HepG2 (cell line): ENCODE results near the gene MBL2. TPM values are rescaled to one million over a fixed set of nuclear protein-coding genes. Genes with fewer than 3 reads are reported as not detected.

Source experiments
- ATAC-seq: fragments of 200-7000 bp; cut with Tn5 transposase; 3 replicates; pipeline ENCODE4 v1.9.1; 2020; ENCODE audit warnings: mild to moderate bottlenecking, moderate library complexity
- BruUV-seq: library from RNA; stranded (reverse); fragments of 400-500 nt; replicated peaks from 2 replicates; lab custom pipeline; 2021; lab: Mats Ljungman, UMichigan
- CTCF ChIA-PET: fragments of 300-600 bp; formaldehyde crosslinking; extraction: SDS; loops from one replicate; lab custom pipeline; 2021; ENCODE audit warnings: low total read pairs, inconsistent platforms, low intra/inter-chr PET ratio; lab: Yijun Ruan, JAX
- POLR2A ChIA-PET: fragments of 350-600 bp; sonication (Branson Sonifier 250); formaldehyde crosslinking; loops from one replicate; lab custom pipeline; 2020; ENCODE audit warnings: antibody characterized with exemption, inconsistent platforms; lab: Yijun Ruan, JAX
- DNase-seq: peaks from one replicate; pipeline ENCODE4 v3.0.0-alpha.2; 2015; ENCODE audit warnings: low spot score
- FAIRE-seq: peaks from 3 replicates; lab custom pipeline; 2011; peaks lifted over from hg19 to GRCh38; lab: Jason Lieb, UNC
- H2AFZ ChIP-seq: one replicate; pipeline ENCODE4 v1.6.1; 2011; ENCODE audit warnings: low read length, inconsistent platforms
- H3K27ac ChIP-seq: fragments of 300-600 bp; 3 replicates; pipeline ENCODE4 v1.8.0; 2011; ENCODE audit warnings: mixed run types, mild to moderate bottlenecking, mixed read lengths, low read length, inconsistent platforms; ENCODE audit not compliant: insufficient read depth; ENCODE audit errors: extremely low read length
- H3K27me3 ChIP-seq, 2 experiments: fragments of 200-600 bp in 1 of 2; 2 replicates in 1 of 2; 3 replicates in 1 of 2; pipeline versions ENCODE4 v1.6.0 to v1.8.0; 2011; ENCODE audit warnings: low read length in 2 of 2, mild to moderate bottlenecking in 2 of 2, moderate library complexity in 2 of 2, inconsistent platforms in 1 of 2; ENCODE audit not compliant: insufficient read depth in 2 of 2, control insufficient read depth in 1 of 2
- H3K36me3 ChIP-seq, 2 experiments: fragments of 200-600 bp in 1 of 2; replicated peaks in 1 of 2; 2 replicates in 1 of 2; 3 replicates in 1 of 2; pipeline versions ENCODE4 v1.5.1 to v1.8.0; 2011; ENCODE audit warnings: low read length in 2 of 2, inconsistent platforms in 1 of 2; ENCODE audit not compliant: insufficient read depth in 2 of 2, control insufficient read depth in 1 of 2
- H3K4me1 ChIP-seq: 2 replicates; pipeline ENCODE4 v1.5.1; 2012; ENCODE audit warnings: low read length, inconsistent platforms; ENCODE audit not compliant: insufficient read depth
- H3K4me2 ChIP-seq: 2 replicates; pipeline ENCODE4 v1.6.0; 2011; ENCODE audit warnings: low read depth, low read length, inconsistent platforms
- H3K4me3 ChIP-seq, 3 experiments: fragments of 200-600 bp in 1 of 3; sonication (generic), shearing (Covaris generic) in 1 of 3; replicated peaks in 1 of 3; 2 replicates each; pipeline ENCODE4 v1.5.1; 2011 to 2016; ENCODE audit warnings: low read length in 3 of 3, inconsistent platforms in 2 of 3, low read depth in 2 of 3, mild to moderate bottlenecking in 2 of 3, control low read depth in 1 of 3, mixed read lengths in 1 of 3; ENCODE audit not compliant: insufficient read depth in 1 of 3
- H3K79me2 ChIP-seq: one replicate; pipeline ENCODE4 v1.6.1; 2011; ENCODE audit warnings: low read length, inconsistent platforms; ENCODE audit not compliant: insufficient read depth
- H3K9ac ChIP-seq: 2 replicates; pipeline ENCODE4 v1.6.0; 2011; ENCODE audit warnings: mild to moderate bottlenecking, low read depth, low read length, inconsistent platforms; ENCODE audit not compliant: insufficient read depth
- H3K9me3 ChIP-seq: 2 replicates; pipeline ENCODE4 v1.5.1; 2012; ENCODE audit warnings: mild to moderate bottlenecking, low read length
- H4K20me1 ChIP-seq: 2 replicates; pipeline ENCODE4 v1.6.0; 2011; ENCODE audit warnings: inconsistent platforms, mild to moderate bottlenecking, low read length, moderate library complexity; ENCODE audit not compliant: insufficient read depth
- ARHGAP35 ChIP-seq: sonication (generic); formaldehyde crosslinking; IDR thresholded peaks from 2 replicates; pipeline ENCODE4 v1.9.0; 2022; ENCODE audit warnings: mild to moderate bottlenecking, inconsistent platforms, moderate library complexity, missing genetic modification reagents, borderline replicate concordance
- IRX3 ChIP-seq: sonication (generic); formaldehyde crosslinking; IDR thresholded peaks from 2 replicates; pipeline ENCODE4 v1.8.1; 2023; ENCODE audit warnings: mild to moderate bottlenecking, low read depth, missing genetic modification reagents, borderline replicate concordance
- THYN1 ChIP-seq: sonication (generic); formaldehyde crosslinking; IDR thresholded peaks from 2 replicates; pipeline ENCODE4 v1.8.1; 2023; ENCODE audit warnings: low read depth, mild to moderate bottlenecking, moderate library complexity, missing genetic modification reagents, borderline replicate concordance
- ZFP36 ChIP-seq: fragments of 150-350 bp; IDR thresholded peaks from 2 replicates; pipeline ENCODE4 v1.6.1; 2018; ENCODE audit warnings: borderline replicate concordance, low read length, low read depth; ENCODE audit not compliant: partially characterized antibody
- ZFP37 ChIP-seq: sonication (generic); formaldehyde crosslinking; IDR thresholded peaks from 2 replicates; pipeline ENCODE4 v1.4.0; 2020; ENCODE audit warnings: missing genetic modification reagents, borderline replicate concordance
- ZFP90 ChIP-seq: sonication (generic); formaldehyde crosslinking; IDR thresholded peaks from 2 replicates; pipeline ENCODE4 v1.8.0; 2022; ENCODE audit warnings: missing genetic modification reagents, mild to moderate bottlenecking, inconsistent platforms, borderline replicate concordance
- ZNF205 ChIP-seq: IDR thresholded peaks from 2 replicates; pipeline ENCODE4 v1.6.1; 2018; ENCODE audit warnings: missing biosample characterization, missing genetic modification reagents
- ZNF263 ChIP-seq: sonication (generic); formaldehyde crosslinking; IDR thresholded peaks from 2 replicates; pipeline ENCODE4 v1.4.0; 2020; ENCODE audit warnings: missing genetic modification reagents
- ZNF567 ChIP-seq: sonication (generic); formaldehyde crosslinking; IDR thresholded peaks from 2 replicates; pipeline ENCODE4 v1.8.1; 2023; ENCODE audit warnings: mild to moderate bottlenecking, missing genetic modification reagents, borderline replicate concordance
- ZSCAN25 ChIP-seq: sonication (generic); formaldehyde crosslinking; IDR thresholded peaks from 2 replicates; pipeline ENCODE4 v1.8.0; 2022; ENCODE audit warnings: mild to moderate bottlenecking, missing genetic modification reagents
- whole genome bisulfite sequencing: methylation state at CpG from one replicate; pipeline ENCODE4 v1.1.6; 2017; ENCODE audit warnings: low lambda C conversion rate; 5-methylcytosine and 5-hydroxymethylcytosine counted together
- in situ Hi-C: cut with HindIII; loops from 2 replicates; pipeline ENCODE4 v1.10.0; 2017; ENCODE audit warnings: low pct_unique_long_range_greater_than_20kb; ENCODE audit not compliant: extremely low pct_ligation_motif_present
- intact Hi-C: fragments of 100-400 bp; cut with micrococcal nuclease; formaldehyde crosslinking; loops from one replicate; pipeline ENCODE4 v1.10.0; 2022; ENCODE audit not compliant: unreplicated experiment
- polyA plus RNA-seq, 8 experiments: library from polyadenylated mRNA; depleted of rRNA in 3 of 8; stranded (reverse) in 7 of 8; unstranded in 1 of 8; fragments of >200 nt; fragmentation: Illumina TruSeq in 4 of 8; extraction: Trizol in 4 of 8; gene quantifications; 2 replicates each; pipeline versions ENCODE4 v1.2.1 to v1.2.3, GENCODE V29; 2011 to 2016; ENCODE audit warnings: low read depth in 4 of 8, missing spikeins in 1 of 8, mixed read lengths in 1 of 8; ENCODE audit not compliant: insufficient read depth in 1 of 8
- total RNA-seq, 5 experiments: library from RNA; depleted of rRNA; stranded (reverse); fragments of >200 nt; fragmentation: Illumina TruSeq; extraction: Trizol; gene quantifications; 2 replicates each; pipeline ENCODE4 v1.2.3, GENCODE V29; 2016; ENCODE audit warnings: low read depth in 1 of 5
- TF ChIP-seq, protein P1 (sequence below): IDR thresholded peaks from 2 replicates; pipeline ENCODE4 v1.6.1; 2016; ENCODE audit warnings: missing biosample characterization, missing genetic modification reagents, low read depth
- TF ChIP-seq, protein P2 (sequence below): sonication (generic); formaldehyde crosslinking; conservative IDR thresholded peaks from 2 replicates; pipeline ENCODE4 v1.4.0; 2020; ENCODE audit warnings: mild to moderate bottlenecking, missing genetic modification reagents, moderate library complexity
- TF ChIP-seq, protein P3 (sequence below): sonication (generic); formaldehyde crosslinking; IDR thresholded peaks from 2 replicates; pipeline ENCODE4 v1.4.0; 2020; ENCODE audit warnings: mild to moderate bottlenecking, missing genetic modification reagents
- TF ChIP-seq, protein P4 (sequence below): sonication (generic); formaldehyde crosslinking; IDR thresholded peaks from 2 replicates; pipeline ENCODE4 v1.9.0; 2021; ENCODE audit warnings: missing genetic modification reagents, mild to moderate bottlenecking, borderline replicate concordance

Gene MBL2
- total and polyA plus RNA-seq, 2 of the 13 experiments (the other 11 are each of a cell fraction or from before 2014, with no cell fraction given) = 9.6 to 16.2 TPM

DNA sequence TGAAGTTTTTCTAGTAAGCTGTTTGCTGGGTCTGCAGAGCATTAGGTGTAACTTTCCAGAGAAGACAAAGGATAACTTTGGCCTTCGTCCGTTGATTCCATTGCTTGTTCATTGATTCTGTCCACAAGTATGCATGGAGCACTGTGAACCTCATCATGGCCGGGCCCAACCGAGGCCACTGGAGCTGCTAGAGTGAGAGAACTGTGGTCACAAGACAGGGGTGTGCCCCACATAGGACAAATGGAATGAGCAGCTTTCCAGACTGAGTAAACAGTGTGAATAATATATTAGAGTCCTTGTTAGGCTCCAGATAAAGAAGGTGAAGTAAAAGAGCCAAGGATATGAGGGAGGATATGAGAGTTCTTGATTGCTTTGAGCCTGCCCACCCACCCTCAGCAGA, 24.9 kb downstream of the MBL2 start (continued):
- TF ChIP-seq, protein P1, sequence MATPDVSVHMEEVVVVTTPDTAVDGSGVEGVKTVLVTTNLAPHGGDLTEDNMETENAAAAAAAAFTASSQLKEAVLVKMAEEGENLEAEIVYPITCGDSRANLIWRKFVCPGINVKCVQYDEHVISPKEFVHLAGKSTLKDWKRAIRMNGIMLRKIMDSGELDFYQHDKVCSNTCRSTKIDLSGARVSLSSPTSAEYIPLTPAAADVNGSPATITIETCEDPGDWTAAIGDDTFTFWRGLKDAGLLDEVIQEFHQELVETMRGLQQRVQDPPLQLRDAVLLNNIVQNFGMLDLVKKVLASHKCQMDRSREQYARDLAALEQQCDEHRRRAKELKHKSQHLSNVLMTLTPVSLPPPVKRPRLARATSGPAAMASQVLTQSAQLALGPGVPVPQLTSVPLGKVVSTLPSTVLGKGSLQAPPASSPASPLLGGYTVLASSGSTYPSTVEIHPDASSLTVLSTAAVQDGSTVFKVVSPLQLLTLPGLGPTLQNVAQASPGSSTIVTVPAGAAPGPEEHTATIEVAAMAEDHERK (CRISPR knock-in tag) = no peak
- TF ChIP-seq, protein P2, sequence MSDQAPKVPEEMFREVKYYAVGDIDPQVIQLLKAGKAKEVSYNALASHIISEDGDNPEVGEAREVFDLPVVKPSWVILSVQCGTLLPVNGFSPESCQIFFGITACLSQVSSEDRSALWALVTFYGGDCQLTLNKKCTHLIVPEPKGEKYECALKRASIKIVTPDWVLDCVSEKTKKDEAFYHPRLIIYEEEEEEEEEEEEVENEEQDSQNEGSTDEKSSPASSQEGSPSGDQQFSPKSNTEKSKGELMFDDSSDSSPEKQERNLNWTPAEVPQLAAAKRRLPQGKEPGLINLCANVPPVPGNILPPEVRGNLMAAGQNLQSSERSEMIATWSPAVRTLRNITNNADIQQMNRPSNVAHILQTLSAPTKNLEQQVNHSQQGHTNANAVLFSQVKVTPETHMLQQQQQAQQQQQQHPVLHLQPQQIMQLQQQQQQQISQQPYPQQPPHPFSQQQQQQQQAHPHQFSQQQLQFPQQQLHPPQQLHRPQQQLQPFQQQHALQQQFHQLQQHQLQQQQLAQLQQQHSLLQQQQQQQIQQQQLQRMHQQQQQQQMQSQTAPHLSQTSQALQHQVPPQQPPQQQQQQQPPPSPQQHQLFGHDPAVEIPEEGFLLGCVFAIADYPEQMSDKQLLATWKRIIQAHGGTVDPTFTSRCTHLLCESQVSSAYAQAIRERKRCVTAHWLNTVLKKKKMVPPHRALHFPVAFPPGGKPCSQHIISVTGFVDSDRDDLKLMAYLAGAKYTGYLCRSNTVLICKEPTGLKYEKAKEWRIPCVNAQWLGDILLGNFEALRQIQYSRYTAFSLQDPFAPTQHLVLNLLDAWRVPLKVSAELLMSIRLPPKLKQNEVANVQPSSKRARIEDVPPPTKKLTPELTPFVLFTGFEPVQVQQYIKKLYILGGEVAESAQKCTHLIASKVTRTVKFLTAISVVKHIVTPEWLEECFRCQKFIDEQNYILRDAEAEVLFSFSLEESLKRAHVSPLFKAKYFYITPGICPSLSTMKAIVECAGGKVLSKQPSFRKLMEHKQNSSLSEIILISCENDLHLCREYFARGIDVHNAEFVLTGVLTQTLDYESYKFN (CRISPR knock-in tag) = peak; percentile 33; the same call in 1 of the 2 replicates
- TF ChIP-seq ZFP37 (CRISPR knock-in tag) = no peak

DNA sequence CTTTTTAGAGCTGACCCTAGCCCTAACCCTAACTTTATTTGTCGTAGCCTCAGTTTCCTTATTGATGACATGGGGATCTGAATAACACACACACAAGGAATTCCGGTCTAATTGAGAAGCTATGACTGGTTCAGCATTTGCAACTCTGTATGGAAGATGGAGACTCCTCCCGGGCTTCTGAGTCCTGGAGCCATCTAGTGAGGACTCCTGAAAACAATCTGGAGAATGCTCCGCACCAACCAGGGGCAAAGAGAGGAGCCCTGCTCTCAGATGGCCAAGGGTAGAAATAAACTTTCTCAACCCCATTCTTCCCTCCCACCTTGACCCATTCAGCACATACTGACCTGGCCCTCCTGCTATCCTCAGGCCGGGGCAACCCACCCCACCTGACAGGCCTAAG, 26.4 kb downstream of the MBL2 start:
- intact Hi-C loops = no loop called here
- H3K36me3 ChIP-seq = no peaks in the 10 kb centered on the region
- H3K4me2 ChIP-seq = no peak overlapping the region
- no peaks in the 10 kb centered on the region for H3K27me3 ChIP-seq
- CTCF ChIA-PET = interaction anchor here (1.8 kb wide), 1 partner anchor 34 kb away, joined by 6 read pairs; no protein-coding TSS in a partner anchor
- peaks cover 5% of the 10 kb centered on the region for H3K79me2 ChIP-seq
- POLR2A ChIA-PET = interaction anchor here (4.4 kb wide), 1 partner anchor 29 kb away, joined by 29 read pairs; no protein-coding TSS in a partner anchor
- H3K9me3 ChIP-seq = no peaks in the 10 kb centered on the region
- H3K4me3 ChIP-seq = no peak overlapping the region
- in situ Hi-C loops = no loop called here
- H4K20me1 ChIP-seq = no peaks in the 10 kb centered on the region
- H2AFZ ChIP-seq = no peak overlapping the region
- no peak overlapping the region for H3K27ac ChIP-seq
- DNase-seq (no peak), ATAC-seq (peak; percentile 58; the same call in 2 of the 3 replicates), FAIRE-seq (no peak)
- peaks cover 51% of the 10 kb centered on the region for H3K4me1 ChIP-seq
- H3K9ac ChIP-seq = no peak overlapping the region
- WGBS = 87% methylated on average over 5 of the region's 5 CpGs
- BruUV-seq = no TSS peak
- TF ChIP-seq, protein P3, sequence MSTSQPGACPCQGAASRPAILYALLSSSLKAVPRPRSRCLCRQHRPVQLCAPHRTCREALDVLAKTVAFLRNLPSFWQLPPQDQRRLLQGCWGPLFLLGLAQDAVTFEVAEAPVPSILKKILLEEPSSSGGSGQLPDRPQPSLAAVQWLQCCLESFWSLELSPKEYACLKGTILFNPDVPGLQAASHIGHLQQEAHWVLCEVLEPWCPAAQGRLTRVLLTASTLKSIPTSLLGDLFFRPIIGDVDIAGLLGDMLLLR (CRISPR knock-in tag) = no peak
- TF ChIP-seq IRX3 (CRISPR knock-in tag) (no peak), ZSCAN25 (CRISPR knock-in tag) (no peak), ZNF205 (no peak), ZNF567 (CRISPR knock-in tag) (no peak), ZFP36 (no peak), ZNF263 (CRISPR knock-in tag) (no peak), ZFP90 (no peak), ARHGAP35 (CRISPR knock-in tag) (no peak), THYN1 (CRISPR knock-in tag) (no peak)
- TF ChIP-seq, protein P4, sequence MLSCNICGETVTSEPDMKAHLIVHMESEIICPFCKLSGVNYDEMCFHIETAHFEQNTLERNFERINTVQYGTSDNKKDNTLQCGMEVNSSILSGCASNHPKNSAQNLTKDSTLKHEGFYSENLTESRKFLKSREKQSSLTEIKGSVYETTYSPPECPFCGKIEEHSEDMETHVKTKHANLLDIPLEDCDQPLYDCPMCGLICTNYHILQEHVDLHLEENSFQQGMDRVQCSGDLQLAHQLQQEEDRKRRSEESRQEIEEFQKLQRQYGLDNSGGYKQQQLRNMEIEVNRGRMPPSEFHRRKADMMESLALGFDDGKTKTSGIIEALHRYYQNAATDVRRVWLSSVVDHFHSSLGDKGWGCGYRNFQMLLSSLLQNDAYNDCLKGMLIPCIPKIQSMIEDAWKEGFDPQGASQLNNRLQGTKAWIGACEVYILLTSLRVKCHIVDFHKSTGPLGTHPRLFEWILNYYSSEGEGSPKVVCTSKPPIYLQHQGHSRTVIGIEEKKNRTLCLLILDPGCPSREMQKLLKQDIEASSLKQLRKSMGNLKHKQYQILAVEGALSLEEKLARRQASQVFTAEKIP (CRISPR knock-in tag) = no peak
